Stimulated activated memory B cell treated with anti-CD40 and anti-IgM and Interleukin-4, amounts not matched to agents 10 μg/mL and 1 μg/mL and 100 μg/mL, for 72 hours (primary cell): ENCODE data around the gene MRTFA.

ENCODE experiments used
- ATAC-seq: fragments of 150-1000 bp; cut with Tn5 transposase; 2 replicates; pipeline ENCODE4 v1.10.0; 2021
- H3K27ac Mint-ChIP-seq: one replicate; pipeline ENCODE4 v1.8.0; 2022; ENCODE audit warnings: mild to moderate bottlenecking, mixed read lengths
- H3K27me3 Mint-ChIP-seq: one replicate; pipeline ENCODE4 v1.8.0; 2022; ENCODE audit warnings: mixed read lengths
- H3K36me3 Mint-ChIP-seq: one replicate; pipeline ENCODE4 v1.8.0; 2022; ENCODE audit warnings: mixed read lengths
- H3K4me1 Mint-ChIP-seq: one replicate; pipeline ENCODE4 v1.8.0; 2022; ENCODE audit warnings: mixed read lengths
- H3K4me3 Mint-ChIP-seq: one replicate; pipeline ENCODE4 v1.8.0; 2022; ENCODE audit warnings: mild to moderate bottlenecking, moderate library complexity, mixed read lengths
- H3K9me3 Mint-ChIP-seq: one replicate; pipeline ENCODE4 v1.8.0; 2022; ENCODE audit warnings: mixed read lengths

MRTFA gene

GRCh38 chr22:40432625-40433024 is 203.9 kb downstream of the MRTFA start:
- Mint-ChIP-seq H3K36me3 (peaks cover 40% of the 10 kb centered on the region), H3K27ac (peak overlapping the region; percentile 63), H3K27me3 (no peaks in the 10 kb centered on the region), H3K9me3 (no peaks in the 10 kb centered on the region), H3K4me3 (no peak overlapping the region), H3K4me1 (peaks cover 73% of the 10 kb centered on the region)
- ATAC-seq = no peak

- Mint-ChIP-seq H3K36me3 (peaks cover 45% of the 10 kb centered on the region), H3K4me1 (peaks cover 68% of the 10 kb centered on the region), H3K27me3 (no peaks in the 10 kb centered on the region), H3K9me3 (no peaks in the 10 kb centered on the region), H3K4me3 (no peak overlapping the region), H3K27ac (peak overlapping the region; percentile 63)
- ATAC-seq = no peak
These were observed 204.4 kb downstream of the MRTFA start for GRCh38 chr22:40432157-40432556.

DNA sequence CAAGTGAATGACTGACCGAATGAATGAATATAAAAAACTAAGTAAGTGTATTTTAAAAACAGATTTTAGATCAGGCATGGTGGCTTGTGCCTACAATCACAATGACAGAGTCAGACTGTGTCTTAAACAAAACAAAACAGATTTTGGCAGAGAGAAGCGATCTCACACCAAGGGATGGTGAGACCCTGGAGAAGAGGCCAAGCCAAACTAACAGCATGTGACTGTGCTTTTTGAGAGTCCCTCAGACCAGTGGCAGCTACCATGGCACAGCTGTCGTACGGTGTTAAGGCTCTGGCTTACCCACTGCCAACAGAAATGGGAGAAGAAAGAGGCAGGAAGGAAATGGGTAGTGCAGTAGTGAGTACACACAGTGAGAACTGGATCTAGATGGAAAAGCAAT is 205.5 kb downstream of the MRTFA start:
- no peak overlapping the region for H3K4me3 Mint-ChIP-seq
- H3K27ac Mint-ChIP-seq = peak overlapping the region; percentile 52
- no peaks in the 10 kb centered on the region for H3K27me3 Mint-ChIP-seq
- H3K36me3 Mint-ChIP-seq = peaks cover 56% of the 10 kb centered on the region
- no peaks in the 10 kb centered on the region for H3K9me3 Mint-ChIP-seq
- peaks cover 57% of the 10 kb centered on the region for H3K4me1 Mint-ChIP-seq
- no peak for ATAC-seq

GRCh38 chr22:40429481-40429880 is 207.0 kb downstream of the MRTFA start:
- no peaks in the 10 kb centered on the region for H3K9me3 Mint-ChIP-seq
- no peak for ATAC-seq
- peaks cover 62% of the 10 kb centered on the region for H3K36me3 Mint-ChIP-seq
- H3K27me3 Mint-ChIP-seq = no peaks in the 10 kb centered on the region
- peak overlapping the region; percentile 75 for H3K27ac Mint-ChIP-seq
- H3K4me3 Mint-ChIP-seq = no peak overlapping the region
- H3K4me1 Mint-ChIP-seq = peaks cover 42% of the 10 kb centered on the region

GRCh38 chr22:40428796-40429195 is 207.7 kb downstream of the MRTFA start:
- Mint-ChIP-seq H3K36me3 (peaks cover 56% of the 10 kb centered on the region), H3K27me3 (no peaks in the 10 kb centered on the region), H3K4me1 (peaks cover 35% of the 10 kb centered on the region), H3K27ac (peak overlapping the region; percentile 75), H3K4me3 (no peak overlapping the region), H3K9me3 (no peaks in the 10 kb centered on the region)
- ATAC-seq = no peak

DNA sequence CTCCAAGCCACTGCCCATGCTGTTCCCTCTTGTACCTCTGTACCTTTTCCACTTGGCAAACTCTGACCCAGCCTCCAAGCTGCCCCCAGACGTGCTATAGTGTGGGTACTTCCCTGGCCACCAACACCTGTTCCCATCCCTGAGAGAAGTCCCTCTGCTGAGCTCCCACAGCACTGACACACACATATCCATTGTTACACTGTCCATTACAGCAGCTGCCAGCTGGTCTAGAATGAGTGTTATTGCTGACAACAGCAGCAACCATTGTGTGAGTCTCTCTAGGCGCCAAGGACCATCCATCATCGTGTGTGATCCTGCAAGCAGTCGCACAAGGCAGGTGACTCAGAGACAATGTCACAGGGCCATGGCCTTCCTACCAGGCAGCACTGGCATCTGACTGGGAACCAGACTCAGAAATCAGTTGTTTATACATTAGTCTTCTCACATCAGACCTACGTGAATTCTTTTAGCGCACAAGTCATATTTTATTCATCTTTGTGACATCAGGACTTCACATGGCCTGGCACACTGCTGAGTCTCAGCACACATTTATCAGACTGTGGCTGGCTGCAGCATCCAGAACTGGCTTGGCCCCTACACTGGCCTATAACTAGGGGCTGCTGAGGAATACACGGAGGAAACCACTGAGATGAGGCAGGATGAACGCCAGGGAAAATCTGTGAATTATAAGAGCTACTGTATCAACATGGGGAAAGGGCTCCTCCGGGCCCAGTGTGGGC is 209.8 kb downstream of the MRTFA start:
- H3K27ac Mint-ChIP-seq = no peak overlapping the region
- peaks cover 76% of the 10 kb centered on the region for H3K36me3 Mint-ChIP-seq
- ATAC-seq = no peak
- H3K4me3 Mint-ChIP-seq = no peak overlapping the region
- no peaks in the 10 kb centered on the region for H3K9me3 Mint-ChIP-seq
- H3K27me3 Mint-ChIP-seq = no peaks in the 10 kb centered on the region
- H3K4me1 Mint-ChIP-seq = peaks cover 31% of the 10 kb centered on the region

DNA sequence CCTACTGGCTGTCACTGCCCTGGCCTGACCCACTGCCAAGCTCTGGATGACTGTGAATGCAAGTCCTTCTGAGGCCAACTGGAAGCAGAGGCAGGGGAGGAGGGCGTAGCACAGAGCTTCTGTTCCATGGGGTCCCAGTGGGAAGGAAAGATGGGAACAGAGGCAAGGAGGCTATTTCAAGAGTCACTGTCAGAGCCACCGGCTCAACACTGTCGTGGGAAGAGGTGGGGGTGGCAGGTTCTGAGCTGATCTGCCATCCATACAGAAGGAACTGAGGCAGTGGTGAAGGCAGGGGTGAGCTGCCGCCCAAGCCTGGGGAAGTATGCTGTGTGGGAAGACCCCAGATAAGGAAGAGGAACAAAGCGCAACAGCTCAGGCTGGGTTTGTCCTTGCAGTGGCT is 211.4 kb downstream of the MRTFA start:
- no peaks in the 10 kb centered on the region for H3K27me3 Mint-ChIP-seq
- peaks cover 70% of the 10 kb centered on the region for H3K36me3 Mint-ChIP-seq
- H3K9me3 Mint-ChIP-seq = no peaks in the 10 kb centered on the region
- ATAC-seq = no peak
- H3K4me3 Mint-ChIP-seq = no peak overlapping the region
- H3K4me1 Mint-ChIP-seq = peaks cover 26% of the 10 kb centered on the region
- H3K27ac Mint-ChIP-seq = no peak overlapping the region

DNA sequence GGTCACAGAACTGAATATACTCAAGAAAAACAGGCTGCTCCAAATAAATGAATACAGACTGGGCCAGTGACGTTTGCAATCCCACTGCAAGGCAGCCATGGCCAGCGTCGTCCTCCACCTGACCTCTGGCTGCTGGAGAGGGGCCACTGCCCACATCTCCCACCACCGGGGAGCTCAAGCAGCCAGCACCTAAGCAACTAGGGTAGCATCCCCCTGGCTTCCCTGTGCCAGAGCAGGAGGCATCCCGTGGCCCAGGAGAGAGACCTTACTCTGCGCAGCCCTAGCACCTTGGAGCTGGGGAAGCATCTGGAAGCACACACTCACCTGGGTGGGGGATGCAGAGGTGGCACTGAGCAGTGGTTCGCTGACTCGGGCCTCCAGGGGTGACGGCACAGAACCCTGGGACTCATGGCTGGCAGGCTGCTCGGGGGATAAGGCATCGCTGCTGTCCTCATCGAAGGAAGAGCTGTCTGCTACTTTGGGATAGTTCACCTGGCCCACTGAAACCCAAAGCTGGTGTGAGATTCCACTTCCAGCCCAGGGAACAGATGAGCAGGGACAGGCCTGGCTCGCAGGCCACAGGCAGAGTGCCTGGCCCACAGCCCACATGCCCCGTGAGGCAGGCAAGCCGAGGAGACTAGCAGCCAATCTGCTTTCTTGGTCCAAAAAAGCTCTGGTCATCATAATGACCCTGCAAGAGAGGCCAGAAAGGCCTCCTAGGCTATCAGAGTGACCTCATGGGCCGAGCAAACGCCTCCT is 212.5 kb downstream of the MRTFA start:
- no peak overlapping the region for H3K4me3 Mint-ChIP-seq
- H3K27ac Mint-ChIP-seq = no peak overlapping the region
- no peak for ATAC-seq
- H3K27me3 Mint-ChIP-seq = no peaks in the 10 kb centered on the region
- H3K4me1 Mint-ChIP-seq = peaks cover 17% of the 10 kb centered on the region
- peaks cover 61% of the 10 kb centered on the region for H3K36me3 Mint-ChIP-seq
- no peaks in the 10 kb centered on the region for H3K9me3 Mint-ChIP-seq

- Mint-ChIP-seq H3K9me3 (no peaks in the 10 kb centered on the region), H3K27ac (no peak overlapping the region), H3K27me3 (no peaks in the 10 kb centered on the region), H3K4me1 (peaks cover 13% of the 10 kb centered on the region), H3K36me3 (peaks cover 55% of the 10 kb centered on the region), H3K4me3 (no peak overlapping the region)
- no peak for ATAC-seq
These were observed 213.2 kb downstream of the MRTFA start for GRCh38 chr22:40423310-40423688.

DNA sequence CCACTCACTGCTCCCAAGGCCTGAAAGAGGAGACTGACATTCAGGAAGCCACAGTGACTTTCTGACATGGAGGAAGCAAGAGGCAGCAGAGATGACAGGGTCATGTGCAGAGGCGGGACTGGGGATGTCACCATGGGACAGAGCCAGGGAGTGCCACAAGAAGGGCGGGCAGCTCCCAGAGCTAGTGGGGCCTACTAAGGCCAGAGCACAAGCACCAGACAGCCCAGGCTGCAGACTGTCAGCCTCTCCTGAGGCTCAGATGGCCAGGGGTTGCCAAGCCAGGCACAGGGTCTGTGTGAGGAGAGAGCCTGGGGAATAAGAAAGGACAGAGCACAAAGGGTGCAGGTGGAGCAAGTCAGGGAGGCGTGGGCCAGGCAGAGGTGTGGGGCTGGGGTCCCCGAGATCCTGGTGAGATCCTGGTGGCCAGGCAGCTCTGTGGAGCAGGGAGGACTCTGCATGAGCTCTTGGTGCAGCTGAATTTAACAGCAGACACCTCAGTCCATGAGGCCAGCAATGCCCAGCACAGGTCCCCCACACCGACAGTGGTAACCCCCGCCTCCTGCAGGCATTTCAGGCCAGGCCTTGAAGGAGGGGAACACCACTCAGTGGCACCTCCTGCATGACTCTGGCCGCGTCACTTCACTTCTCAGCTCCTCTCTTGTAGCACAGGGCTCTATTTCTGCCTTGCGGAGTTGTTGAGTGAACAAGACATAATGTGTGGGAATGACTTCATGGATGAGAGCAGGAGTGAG is 213.8 kb downstream of the MRTFA start:
- peak overlapping the region; percentile 58 for H3K27ac Mint-ChIP-seq
- no peak for ATAC-seq
- H3K4me3 Mint-ChIP-seq = no peak overlapping the region
- H3K27me3 Mint-ChIP-seq = no peaks in the 10 kb centered on the region
- H3K36me3 Mint-ChIP-seq = peaks cover 57% of the 10 kb centered on the region
- no peaks in the 10 kb centered on the region for H3K9me3 Mint-ChIP-seq
- H3K4me1 Mint-ChIP-seq = peaks cover 13% of the 10 kb centered on the region

DNA sequence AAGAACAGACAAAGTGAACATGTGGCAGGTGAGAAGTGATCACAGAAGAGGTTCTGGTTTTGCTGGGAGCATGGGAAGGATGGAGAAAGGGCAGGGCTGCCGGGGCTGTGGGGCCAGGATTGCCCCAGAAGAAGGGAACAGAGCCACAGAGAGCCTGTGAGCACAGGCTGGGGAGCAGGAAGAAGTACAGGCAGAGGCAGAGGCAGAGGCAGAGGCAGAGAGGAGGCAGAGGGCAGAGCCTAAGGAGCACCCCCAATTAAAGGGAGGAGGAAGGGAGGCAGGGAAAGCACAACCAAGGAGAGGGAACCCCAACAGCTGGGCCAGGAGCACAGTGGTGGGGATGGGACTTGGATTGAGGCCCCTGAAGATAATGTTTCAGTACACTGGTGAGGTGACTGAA is 214.6 kb downstream of the MRTFA start:
- no peaks in the 10 kb centered on the region for H3K27me3 Mint-ChIP-seq
- no peaks in the 10 kb centered on the region for H3K9me3 Mint-ChIP-seq
- ATAC-seq = no peak
- peaks cover 49% of the 10 kb centered on the region for H3K36me3 Mint-ChIP-seq
- H3K4me3 Mint-ChIP-seq = no peak overlapping the region
- peaks cover 13% of the 10 kb centered on the region for H3K4me1 Mint-ChIP-seq
- H3K27ac Mint-ChIP-seq = peak overlapping the region; percentile 58

- H3K27ac Mint-ChIP-seq = no peak overlapping the region
These were observed 215.5 kb downstream of the MRTFA start for GRCh38 chr22:40421082-40421350.

GRCh38 chr22:40420341-40421081 is 216.0 kb downstream of the MRTFA start:
- no peaks in the 10 kb centered on the region for H3K27me3 Mint-ChIP-seq
- H3K4me1 Mint-ChIP-seq = peaks cover 26% of the 10 kb centered on the region

More at GRCh38 chr22:40421082-40421350, 215.5 kb downstream of the MRTFA start:
- ATAC-seq = no peak
- Mint-ChIP-seq H3K4me1 (peaks cover 21% of the 10 kb centered on the region), H3K4me3 (no peak overlapping the region), H3K9me3 (no peaks in the 10 kb centered on the region), H3K36me3 (peaks cover 48% of the 10 kb centered on the region), H3K27me3 (no peaks in the 10 kb centered on the region)

GRCh38 chr22:40419718-40420117 is 216.8 kb downstream of the MRTFA start:
- no peaks in the 10 kb centered on the region for H3K27me3 Mint-ChIP-seq
- H3K4me3 Mint-ChIP-seq = no peak overlapping the region
- no peak overlapping the region for H3K27ac Mint-ChIP-seq
- ATAC-seq = no peak
- H3K9me3 Mint-ChIP-seq = no peaks in the 10 kb centered on the region
- H3K4me1 Mint-ChIP-seq = peaks cover 34% of the 10 kb centered on the region
- H3K36me3 Mint-ChIP-seq = peaks cover 53% of the 10 kb centered on the region

More at GRCh38 chr22:40420341-40421081, 216.0 kb downstream of the MRTFA start:
- Mint-ChIP-seq H3K27ac (no peak overlapping the region), H3K9me3 (no peaks in the 10 kb centered on the region), H3K36me3 (peaks cover 52% of the 10 kb centered on the region), H3K4me3 (no peak overlapping the region)
- no peak for ATAC-seq
